Thyroid gland (tissue), 4 donors: Measurements from ENCODE around the gene RIN1.

Experiments used
- POLR2A ChIP-seq, 2 donors: fragments of 450-650 bp; IDR thresholded peaks; one replicate each; pipeline ENCODE4 v1.6.1; 2017; ENCODE audit warnings: antibody characterized with exemption in 2 of 2, mild to moderate bottlenecking in 2 of 2, moderate library complexity in 1 of 2
- TF ChIP-seq, protein P1 (sequence below), 6 experiments: fragments of 200-600 bp in 3 of 6; fragments of 450-650 bp in 3 of 6; sonication (generic) in 3 of 6; IDR thresholded peaks; one replicate each; pipeline ENCODE4 v1.5.1; 2016 to 2019; ENCODE audit warnings: antibody characterized with exemption in 6 of 6, mild to moderate bottlenecking in 2 of 6, inconsistent platforms in 1 of 6, moderate library complexity in 1 of 6

DNA sequence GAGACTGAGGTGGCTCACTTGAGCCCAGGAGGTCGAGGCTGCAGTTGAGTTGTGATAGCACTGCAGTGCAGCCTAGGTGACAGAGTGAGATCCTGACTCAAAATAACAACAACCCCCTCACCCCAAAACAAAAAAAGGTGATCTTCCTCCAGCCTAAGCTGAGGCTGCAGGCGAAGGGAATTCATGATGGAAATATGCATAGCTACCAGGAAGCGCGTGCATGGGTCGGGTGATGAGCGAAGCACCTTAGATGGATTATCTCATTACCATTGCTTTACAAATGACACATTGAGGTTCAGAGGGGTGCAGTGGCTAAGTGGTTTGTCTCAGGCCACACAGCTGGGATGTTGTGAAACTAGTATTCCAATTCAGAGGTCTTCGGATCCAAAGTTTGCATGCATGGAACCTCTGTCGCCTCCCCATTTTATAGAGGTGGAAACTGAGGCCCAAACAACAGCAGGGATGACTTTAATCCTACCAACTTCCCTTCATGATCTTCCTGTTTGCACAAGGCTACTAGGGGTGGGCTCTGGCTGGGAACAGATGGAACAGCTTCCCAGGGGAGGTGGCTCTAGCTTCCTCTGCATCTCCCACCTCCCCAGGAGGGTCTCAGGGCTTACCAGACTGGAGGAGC lies 30.7 kb upstream of the RIN1 start:
- no peak for TF ChIP-seq POLR2A (IDR thresholded peaks at IDR 0.05)
- TF ChIP-seq, protein P1, sequence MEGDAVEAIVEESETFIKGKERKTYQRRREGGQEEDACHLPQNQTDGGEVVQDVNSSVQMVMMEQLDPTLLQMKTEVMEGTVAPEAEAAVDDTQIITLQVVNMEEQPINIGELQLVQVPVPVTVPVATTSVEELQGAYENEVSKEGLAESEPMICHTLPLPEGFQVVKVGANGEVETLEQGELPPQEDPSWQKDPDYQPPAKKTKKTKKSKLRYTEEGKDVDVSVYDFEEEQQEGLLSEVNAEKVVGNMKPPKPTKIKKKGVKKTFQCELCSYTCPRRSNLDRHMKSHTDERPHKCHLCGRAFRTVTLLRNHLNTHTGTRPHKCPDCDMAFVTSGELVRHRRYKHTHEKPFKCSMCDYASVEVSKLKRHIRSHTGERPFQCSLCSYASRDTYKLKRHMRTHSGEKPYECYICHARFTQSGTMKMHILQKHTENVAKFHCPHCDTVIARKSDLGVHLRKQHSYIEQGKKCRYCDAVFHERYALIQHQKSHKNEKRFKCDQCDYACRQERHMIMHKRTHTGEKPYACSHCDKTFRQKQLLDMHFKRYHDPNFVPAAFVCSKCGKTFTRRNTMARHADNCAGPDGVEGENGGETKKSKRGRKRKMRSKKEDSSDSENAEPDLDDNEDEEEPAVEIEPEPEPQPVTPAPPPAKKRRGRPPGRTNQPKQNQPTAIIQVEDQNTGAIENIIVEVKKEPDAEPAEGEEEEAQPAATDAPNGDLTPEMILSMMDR (IDR thresholded peaks at IDR 0.05) = no peak
